ENCODE measurements around the gene TLCD2.

Gene TLCD2

GRCh38 chr17:1733759-1734158 is 23.6 kb upstream of the TLCD2 start:
- no peak for DNase-seq (ENCODE audit: insufficient read length)
- TF ChIP-seq POLR2AphosphoS5 (IDR thresholded peaks at IDR 0.05; ENCODE audit: low read depth, low read length) (no peak), POLR2A (IDR thresholded peaks at IDR 0.05; ENCODE audit: low read depth, low read length) (no peak), TAF1 (IDR thresholded peaks at IDR 0.05; ENCODE audit: borderline replicate concordance, low read depth, low read length) (no peak)
- no peak for FAIRE-seq

- TF ChIP-seq POLR2AphosphoS5 (IDR thresholded peaks at IDR 0.05; ENCODE audit: low read depth, low read length) (no peak), POLR2A (IDR thresholded peaks at IDR 0.05; ENCODE audit: low read depth, low read length) (no peak), TAF1 (IDR thresholded peaks at IDR 0.05; ENCODE audit: borderline replicate concordance, low read depth, low read length) (no peak)
- DNase-seq (ENCODE audit: insufficient read length): no peak
- no peak for FAIRE-seq
These were observed 22.7 kb upstream of the TLCD2 start for GRCh38 chr17:1732833-1733321.

- no peak for DNase-seq (ENCODE audit: insufficient read length)
- FAIRE-seq: no peak
- TF ChIP-seq POLR2AphosphoS5 (IDR thresholded peaks at IDR 0.05; ENCODE audit: low read depth, low read length) (no peak), POLR2A (IDR thresholded peaks at IDR 0.05; ENCODE audit: low read depth, low read length) (no peak), TAF1 (IDR thresholded peaks at IDR 0.05; ENCODE audit: borderline replicate concordance, low read depth, low read length) (no peak)
These were observed 22.2 kb upstream of the TLCD2 start for GRCh38 chr17:1732241-1732832.

- no peak for DNase-seq (ENCODE audit: insufficient read length)
- TF ChIP-seq POLR2A (IDR thresholded peaks at IDR 0.05; ENCODE audit: low read depth, low read length) (no peak), POLR2AphosphoS5 (IDR thresholded peaks at IDR 0.05; ENCODE audit: low read depth, low read length) (no peak), TAF1 (IDR thresholded peaks at IDR 0.05; ENCODE audit: borderline replicate concordance, low read depth, low read length) (no peak)
- no peak for FAIRE-seq
These were observed 21.0 kb upstream of the TLCD2 start for GRCh38 chr17:1731194-1731506.

GRCh38 chr17:1730326-1731193 is 20.4 kb upstream of the TLCD2 start:
- TF ChIP-seq TAF1 (IDR thresholded peaks at IDR 0.05; ENCODE audit: borderline replicate concordance, low read depth, low read length) (no peak), POLR2AphosphoS5 (IDR thresholded peaks at IDR 0.05; ENCODE audit: low read depth, low read length) (no peak), POLR2A (IDR thresholded peaks at IDR 0.05; ENCODE audit: low read depth, low read length) (no peak)
- DNase-seq (ENCODE audit: insufficient read length) (no peak), FAIRE-seq (no peak)

- FAIRE-seq: no peak
- DNase-seq (ENCODE audit: insufficient read length): no peak
- TF ChIP-seq POLR2AphosphoS5 (IDR thresholded peaks at IDR 0.05; ENCODE audit: low read depth, low read length): no peak
- no peak for TF ChIP-seq POLR2A (IDR thresholded peaks at IDR 0.05; ENCODE audit: low read depth, low read length)
- TF ChIP-seq TAF1 (IDR thresholded peaks at IDR 0.05; ENCODE audit: borderline replicate concordance, low read depth, low read length): no peak
These were observed 19.8 kb upstream of the TLCD2 start for GRCh38 chr17:1729966-1730325.

GRCh38 chr17:1727876-1728630 is 17.9 kb upstream of the TLCD2 start:
- FAIRE-seq (no peak), DNase-seq (ENCODE audit: insufficient read length) (no peak)
- TF ChIP-seq POLR2A (IDR thresholded peaks at IDR 0.05; ENCODE audit: low read depth, low read length): no peak
- no peak for TF ChIP-seq TAF1 (IDR thresholded peaks at IDR 0.05; ENCODE audit: borderline replicate concordance, low read depth, low read length)
- TF ChIP-seq POLR2AphosphoS5 (IDR thresholded peaks at IDR 0.05; ENCODE audit: low read depth, low read length): no peak

GRCh38 chr17:1727258-1727789 is 17.1 kb upstream of the TLCD2 start:
- FAIRE-seq (no peak), DNase-seq (ENCODE audit: insufficient read length) (no peak)
- TF ChIP-seq POLR2A (IDR thresholded peaks at IDR 0.05; ENCODE audit: low read depth, low read length) (no peak), POLR2AphosphoS5 (IDR thresholded peaks at IDR 0.05; ENCODE audit: low read depth, low read length) (no peak), TAF1 (IDR thresholded peaks at IDR 0.05; ENCODE audit: borderline replicate concordance, low read depth, low read length) (no peak)

GRCh38 chr17:1726626-1727257 is 16.6 kb upstream of the TLCD2 start:
- TF ChIP-seq POLR2AphosphoS5 (IDR thresholded peaks at IDR 0.05; ENCODE audit: low read depth, low read length) (no peak), TAF1 (IDR thresholded peaks at IDR 0.05; ENCODE audit: borderline replicate concordance, low read depth, low read length) (no peak), POLR2A (IDR thresholded peaks at IDR 0.05; ENCODE audit: low read depth, low read length) (no peak)
- DNase-seq (ENCODE audit: insufficient read length) (no peak), FAIRE-seq (no peak)

GRCh38 chr17:1725642-1726511 is 15.7 kb upstream of the TLCD2 start:
- no peak for FAIRE-seq
- no peak for DNase-seq (ENCODE audit: insufficient read length)
- TF ChIP-seq POLR2A (IDR thresholded peaks at IDR 0.05; ENCODE audit: low read depth, low read length) (no peak), TAF1 (IDR thresholded peaks at IDR 0.05; ENCODE audit: borderline replicate concordance, low read depth, low read length) (no peak), POLR2AphosphoS5 (IDR thresholded peaks at IDR 0.05; ENCODE audit: low read depth, low read length) (no peak)

Measured in GM12892 (cell line).